OCI-LY1 (cell line): ENCODE measurements around the gene ITIH4.

Experiments
- H2AFZ ChIP-seq: fragments of 200-600 bp; sonication (generic), shearing (Covaris generic); 2 replicates; pipeline ENCODE4 v1.6.0; 2014; ENCODE audit warnings: antibody characterized with exemption, mild to moderate bottlenecking, low read length
- H3F3A ChIP-seq: fragments of 200-600 bp; sonication (generic), shearing (Covaris generic); 2 replicates; pipeline ENCODE4 v1.6.0; 2014; ENCODE audit warnings: mild to moderate bottlenecking, antibody characterized with exemption, low read length, moderate library complexity; ENCODE audit not compliant: insufficient read depth
- H3K27ac ChIP-seq: fragments of 200-600 bp; sonication (generic); 2 replicates; pipeline ENCODE4 v1.5.1; 2014; ENCODE audit warnings: low read length, mixed run types, mild to moderate bottlenecking, low read depth; ENCODE audit not compliant: poor library complexity, severe bottlenecking
- H3K27me3 ChIP-seq: fragments of 200-600 bp; sonication (generic); 2 replicates; pipeline ENCODE4 v1.6.0; 2014; ENCODE audit warnings: antibody characterized with exemption, mild to moderate bottlenecking, low read length, moderate library complexity; ENCODE audit not compliant: insufficient read depth
- H3K36me3 ChIP-seq: fragments of 200-600 bp; sonication (generic); 2 replicates; pipeline ENCODE4 v1.6.1; 2014; ENCODE audit warnings: mild to moderate bottlenecking, antibody characterized with exemption, low read length, moderate library complexity, mixed read lengths; ENCODE audit not compliant: insufficient read depth
- H3K4me1 ChIP-seq: fragments of 200-600 bp; sonication (generic); 2 replicates; pipeline ENCODE4 v1.5.1; 2014; ENCODE audit warnings: mild to moderate bottlenecking, low read length, moderate library complexity; ENCODE audit not compliant: insufficient read depth, severe bottlenecking
- H3K4me2 ChIP-seq: fragments of 200-600 bp; sonication (generic), shearing (Covaris generic); 2 replicates; pipeline ENCODE4 v1.6.1; 2014; ENCODE audit warnings: low read length
- H3K4me3 ChIP-seq: fragments of 200-600 bp; sonication (generic); 2 replicates; pipeline ENCODE4 v1.5.1; 2014; ENCODE audit warnings: low read length, low read depth, mild to moderate bottlenecking, mixed read lengths; ENCODE audit not compliant: poor library complexity, severe bottlenecking
- H3K79me2 ChIP-seq: fragments of 200-600 bp; shearing (Covaris generic); 2 replicates; pipeline ENCODE4 v1.6.1; 2016; ENCODE audit warnings: mixed run types, low read length, mixed read lengths; ENCODE audit not compliant: insufficient read depth
- H3K9ac ChIP-seq: fragments of 200-600 bp; sonication (generic), shearing (Covaris generic); 2 replicates; pipeline ENCODE4 v1.6.1; 2014; ENCODE audit warnings: mild to moderate bottlenecking, low read length, mixed read lengths
- H3K9me2 ChIP-seq: fragments of 200-600 bp; sonication (generic), shearing (Covaris generic); 2 replicates; pipeline ENCODE4 v1.6.1; 2014; ENCODE audit warnings: low read depth, mild to moderate bottlenecking, low read length, mixed read lengths
- H3K9me3 ChIP-seq: fragments of 200-600 bp; shearing (Covaris generic); 2 replicates; pipeline ENCODE4 v1.6.1; 2014; ENCODE audit warnings: low read length, mixed read lengths
- H4K20me1 ChIP-seq: fragments of 200-600 bp; sonication (generic), shearing (Covaris generic); 2 replicates; pipeline ENCODE4 v1.6.0; 2016; ENCODE audit warnings: mild to moderate bottlenecking, low read length; ENCODE audit not compliant: insufficient read depth
- CTCF ChIP-seq: fragments of 200-600 bp; sonication (generic), shearing (Covaris generic); IDR thresholded peaks from 2 replicates; pipeline ENCODE4 v1.5.1; 2017; ENCODE audit warnings: mild to moderate bottlenecking, antibody characterized with exemption, low read length, moderate library complexity, mixed read lengths
- EZH2 ChIP-seq: fragments of 200-600 bp; sonication (generic), shearing (Covaris generic); IDR thresholded peaks from 2 replicates; pipeline ENCODE4 v1.8.0; 2017; ENCODE audit warnings: borderline replicate concordance, mixed run types, mild to moderate bottlenecking, antibody characterized with exemption, low read length, moderate library complexity, mixed read lengths

The ITIH4 gene

GRCh38 chr3:52822363-52822762 is 8.1 kb downstream of the ITIH4 start:
- H3K9me2 ChIP-seq: no peaks in the 10 kb centered on the region
- H3K9me3 ChIP-seq: no peaks in the 10 kb centered on the region
- no peaks in the 10 kb centered on the region for H3K79me2 ChIP-seq
- no peak overlapping the region for H3K27ac ChIP-seq
- H3K4me3 ChIP-seq: no peak overlapping the region
- H4K20me1 ChIP-seq: no peaks in the 10 kb centered on the region
- no peak overlapping the region for H3K9ac ChIP-seq
- H3K4me2 ChIP-seq: no peak overlapping the region
- H3K4me1 ChIP-seq: no peaks in the 10 kb centered on the region
- TF ChIP-seq CTCF: no peak
- H3K27me3 ChIP-seq: no peaks in the 10 kb centered on the region
- H3K36me3 ChIP-seq: no peaks in the 10 kb centered on the region
- H2AFZ ChIP-seq: no peak overlapping the region
- H3F3A ChIP-seq: no peaks in the 10 kb centered on the region

- Histone ChIP-seq H3K4me2 (no peak overlapping the region), H3K27ac (no peak overlapping the region), H3K4me1 (no peaks in the 10 kb centered on the region), H3K36me3 (no peaks in the 10 kb centered on the region), H4K20me1 (no peaks in the 10 kb centered on the region), H3K9me2 (no peaks in the 10 kb centered on the region), H3K4me3 (no peak overlapping the region), H3K79me2 (no peaks in the 10 kb centered on the region), H3F3A (no peaks in the 10 kb centered on the region), H2AFZ (no peak overlapping the region), H3K27me3 (no peaks in the 10 kb centered on the region), H3K9ac (no peak overlapping the region), H3K9me3 (no peaks in the 10 kb centered on the region)
- TF ChIP-seq EZH2: no peak
- TF ChIP-seq CTCF: peak; percentile 92
Observed at GRCh38 chr3:52820736-52821135, 9.7 kb downstream of the ITIH4 start.

DNA sequence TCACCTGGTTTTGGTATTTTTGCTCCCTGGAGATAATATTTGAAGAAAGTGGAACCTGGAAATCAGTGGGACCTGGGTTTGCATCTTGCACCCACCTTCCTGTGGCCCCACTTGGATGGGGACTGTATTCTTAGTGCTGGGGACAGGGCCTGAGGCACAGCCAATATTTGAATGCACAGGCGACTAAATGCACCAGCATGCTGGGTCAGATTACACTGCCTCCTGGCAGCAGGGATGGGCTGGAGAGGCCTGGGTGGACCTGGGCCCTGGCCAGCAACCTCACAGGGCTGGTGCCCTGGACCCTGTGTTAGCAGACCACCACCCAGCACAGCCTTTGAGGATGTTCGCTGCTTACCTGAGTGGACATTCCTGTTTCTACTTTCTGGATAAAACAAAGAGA is 10.5 kb downstream of the ITIH4 start:
- H3K36me3 ChIP-seq: no peaks in the 10 kb centered on the region
- H3K27me3 ChIP-seq: no peaks in the 10 kb centered on the region
- H3K27ac ChIP-seq: no peak overlapping the region
- H3K4me3 ChIP-seq: no peak overlapping the region
- H3K79me2 ChIP-seq: no peaks in the 10 kb centered on the region
- H4K20me1 ChIP-seq: no peaks in the 10 kb centered on the region
- H3K9me2 ChIP-seq: no peaks in the 10 kb centered on the region
- TF ChIP-seq CTCF: no peak
- TF ChIP-seq EZH2: no peak
- H3K9me3 ChIP-seq: no peaks in the 10 kb centered on the region
- H3F3A ChIP-seq: no peaks in the 10 kb centered on the region
- H2AFZ ChIP-seq: no peak overlapping the region
- no peak overlapping the region for H3K4me2 ChIP-seq
- H3K9ac ChIP-seq: no peak overlapping the region
- H3K4me1 ChIP-seq: no peaks in the 10 kb centered on the region
